GM12875 (cell line): ENCODE results near the gene SCT.

ENCODE experiments used
- H3K4me3 ChIP-seq: one replicate; pipeline ENCODE4 v1.5.1; 2011; ENCODE audit warnings: low read depth, low read length, control low read depth
- TF ChIP-seq, protein P1 (sequence below): IDR thresholded peaks from 2 replicates; pipeline ENCODE4 v1.5.1; 2011; ENCODE audit warnings: low read depth, mild to moderate bottlenecking, control low read depth, inconsistent platforms, low read length, moderate library complexity, borderline replicate concordance; ENCODE audit not compliant: insufficient read depth

SCT gene, protein sequence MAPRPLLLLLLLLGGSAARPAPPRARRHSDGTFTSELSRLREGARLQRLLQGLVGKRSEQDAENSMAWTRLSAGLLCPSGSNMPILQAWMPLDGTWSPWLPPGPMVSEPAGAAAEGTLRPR

DNA sequence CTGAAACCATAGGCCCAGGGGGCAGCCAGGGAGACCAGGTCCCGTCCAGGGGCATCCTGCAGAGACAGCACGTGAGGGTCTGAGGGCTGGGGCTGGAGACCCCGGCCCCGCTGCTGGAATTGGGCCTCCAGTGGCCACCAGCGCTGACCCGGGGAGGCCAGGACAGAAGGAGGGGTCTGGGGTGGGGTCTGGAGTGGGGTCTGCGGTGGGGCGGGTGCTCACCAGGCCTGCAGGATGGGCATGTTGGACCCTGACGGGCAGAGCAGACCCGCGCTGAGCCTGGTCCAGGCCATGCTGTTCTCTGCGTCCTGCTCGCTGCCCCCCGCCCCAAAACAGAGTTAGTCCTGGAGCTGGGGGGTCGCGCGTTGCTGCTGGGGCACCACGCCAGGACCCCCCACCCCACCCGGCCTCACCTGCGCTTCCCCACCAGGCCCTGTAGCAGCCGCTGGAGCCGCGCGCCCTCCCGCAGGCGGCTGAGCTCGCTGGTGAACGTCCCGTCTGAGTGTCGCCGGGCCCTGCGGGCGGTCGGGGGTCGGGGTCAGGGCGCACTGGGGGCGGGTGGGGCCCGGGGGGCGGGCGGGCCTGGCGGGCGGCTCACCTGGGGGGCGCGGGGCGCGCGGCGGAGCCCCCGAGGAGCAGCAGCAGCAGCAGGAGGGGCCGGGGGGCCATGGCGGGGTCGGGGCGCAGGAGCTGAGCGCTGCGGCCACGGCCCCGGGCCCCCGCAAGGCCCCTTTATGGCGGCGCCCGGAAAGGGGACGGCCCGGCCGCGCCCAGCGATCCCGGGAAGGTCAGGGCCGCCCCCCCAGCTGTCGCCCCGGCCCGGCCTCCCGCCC, at the start of gene SCT:
Gene SCT, minus strand, starts transcription at position 707 of the 833 bp plus-strand sequence. Its CDS starts 38 bp downstream, at position 669.
- TF ChIP-seq, protein P1, sequence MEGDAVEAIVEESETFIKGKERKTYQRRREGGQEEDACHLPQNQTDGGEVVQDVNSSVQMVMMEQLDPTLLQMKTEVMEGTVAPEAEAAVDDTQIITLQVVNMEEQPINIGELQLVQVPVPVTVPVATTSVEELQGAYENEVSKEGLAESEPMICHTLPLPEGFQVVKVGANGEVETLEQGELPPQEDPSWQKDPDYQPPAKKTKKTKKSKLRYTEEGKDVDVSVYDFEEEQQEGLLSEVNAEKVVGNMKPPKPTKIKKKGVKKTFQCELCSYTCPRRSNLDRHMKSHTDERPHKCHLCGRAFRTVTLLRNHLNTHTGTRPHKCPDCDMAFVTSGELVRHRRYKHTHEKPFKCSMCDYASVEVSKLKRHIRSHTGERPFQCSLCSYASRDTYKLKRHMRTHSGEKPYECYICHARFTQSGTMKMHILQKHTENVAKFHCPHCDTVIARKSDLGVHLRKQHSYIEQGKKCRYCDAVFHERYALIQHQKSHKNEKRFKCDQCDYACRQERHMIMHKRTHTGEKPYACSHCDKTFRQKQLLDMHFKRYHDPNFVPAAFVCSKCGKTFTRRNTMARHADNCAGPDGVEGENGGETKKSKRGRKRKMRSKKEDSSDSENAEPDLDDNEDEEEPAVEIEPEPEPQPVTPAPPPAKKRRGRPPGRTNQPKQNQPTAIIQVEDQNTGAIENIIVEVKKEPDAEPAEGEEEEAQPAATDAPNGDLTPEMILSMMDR: no peak

GRCh38 chr11:674406-674805, 47.4 kb upstream of the SCT start:
- TF ChIP-seq, protein P1: no peak
- H3K4me3 ChIP-seq: no peak overlapping the region

More for the DNA sequence above, at the start of gene SCT:
- H3K4me3 ChIP-seq: no peak within 1 kb of the TSS

DNA sequence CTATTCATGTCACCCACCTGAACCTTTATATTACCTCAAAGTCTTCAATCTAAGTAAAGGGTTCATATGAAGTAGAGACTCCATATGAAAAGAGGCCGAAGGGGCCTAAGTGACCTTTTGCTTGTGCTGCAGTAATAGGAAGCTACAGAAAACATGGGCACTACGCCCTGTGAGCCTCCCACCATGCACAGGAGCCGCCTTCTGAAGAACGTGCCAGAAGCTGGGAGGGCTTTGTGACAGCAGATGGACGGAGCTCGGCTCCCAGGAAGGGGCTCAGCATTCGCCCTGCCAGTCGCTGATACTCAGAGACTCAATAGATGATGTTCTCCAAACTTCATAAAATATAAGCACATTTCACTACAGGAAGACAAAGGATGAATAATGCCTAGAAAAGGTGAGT, 46.9 kb upstream of the SCT start:
- TF ChIP-seq, protein P1: no peak
- no peak overlapping the region for H3K4me3 ChIP-seq

DNA sequence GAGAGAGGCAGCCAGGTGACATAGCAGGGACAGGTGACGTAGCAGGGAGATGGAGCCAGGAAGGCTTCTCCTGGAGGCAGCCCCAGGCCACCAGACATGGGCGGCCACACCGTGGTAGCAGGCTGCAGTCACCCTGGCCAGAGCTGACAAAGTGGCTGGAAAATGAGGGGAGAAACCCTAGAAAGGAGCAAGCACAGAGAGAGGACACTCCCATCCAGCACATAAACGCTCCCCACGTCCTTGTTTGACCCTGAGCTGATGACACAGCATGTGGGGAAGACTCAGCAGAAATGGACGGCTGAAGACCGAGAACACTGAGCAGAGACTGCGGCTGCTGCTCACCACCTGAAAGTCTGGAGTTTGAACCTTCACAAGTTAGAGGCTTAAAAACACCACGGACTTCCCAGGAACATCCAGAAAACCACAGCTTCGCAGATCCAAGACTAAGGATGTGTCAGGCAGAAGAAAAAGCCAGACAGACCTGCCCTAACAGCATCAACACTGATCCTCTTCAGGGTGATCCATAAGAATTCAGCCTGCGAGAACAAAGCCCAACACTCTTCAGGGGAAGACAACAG, 38.8 kb upstream of the SCT start:
- no peak overlapping the region for H3K4me3 ChIP-seq
- TF ChIP-seq, protein P1: no peak

GRCh38 chr11:665062-665703, 38.2 kb upstream of the SCT start:
- TF ChIP-seq, protein P1: no peak
- H3K4me3 ChIP-seq: no peak overlapping the region

DNA sequence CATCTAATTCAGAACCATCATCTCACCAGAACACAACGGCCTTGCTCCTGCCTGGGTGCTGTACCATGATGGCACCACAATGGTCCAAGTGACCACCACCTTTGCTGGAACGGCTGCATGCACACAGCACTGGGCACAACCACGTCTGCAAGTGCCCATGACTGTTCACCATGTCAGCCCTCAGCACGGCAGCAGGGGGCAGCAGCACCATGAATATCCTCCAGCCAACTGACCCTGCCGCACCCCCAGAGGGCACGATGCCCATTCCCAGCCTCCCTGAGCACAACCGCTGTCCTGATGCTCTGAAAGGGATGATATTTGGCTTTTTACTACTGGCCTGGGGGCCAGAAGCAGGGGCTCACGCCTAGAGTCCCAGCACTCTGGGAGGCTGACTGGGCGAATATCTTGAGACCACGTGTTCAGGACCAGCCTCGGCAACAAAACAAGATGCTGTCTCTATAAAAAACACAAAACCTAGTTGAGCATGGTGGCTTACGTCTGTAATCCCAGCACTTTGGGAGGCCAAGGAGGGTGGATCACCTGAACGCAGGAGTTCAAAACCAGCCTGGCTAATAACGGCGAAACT, 35.8 kb upstream of the SCT start:
- TF ChIP-seq, protein P1: peak; percentile 85
- H3K4me3 ChIP-seq: no peak overlapping the region
